GM23338 (cell line): ENCODE results near the gene FCSK. TPM values are rescaled to one million over a fixed set of nuclear protein-coding genes. Genes with fewer than 3 reads are reported as not detected.

ENCODE experiments used
- ATAC-seq: fragments of 200-7000 bp; cut with Tn5 transposase; 3 replicates; pipeline ENCODE4 v1.9.1; 2020
- DNase-seq: peaks from one replicate; pipeline ENCODE4 v3.0.0-alpha.2; 2015; ENCODE audit warnings: low spot score
- H2AFZ ChIP-seq: fragments of 200-600 bp; sonication (generic); 2 replicates; pipeline ENCODE4 v1.8.0; 2016; ENCODE audit warnings: antibody characterized with exemption, mild to moderate bottlenecking, moderate library complexity
- H3F3A ChIP-seq: fragments of 200-600 bp; sonication (generic); replicated peaks from 2 replicates; pipeline ENCODE4 v1.8.0; 2017; ENCODE audit warnings: antibody characterized with exemption, mixed run types, low read depth
- H3K27ac ChIP-seq: fragments of 200-600 bp; sonication (generic); 2 replicates; pipeline ENCODE4 v1.6.1; 2016; ENCODE audit warnings: low read depth
- H3K27me3 ChIP-seq: fragments of 200-600 bp; sonication (generic); 2 replicates; pipeline ENCODE4 v1.8.0; 2016; ENCODE audit warnings: mild to moderate bottlenecking, mixed run types, moderate library complexity; ENCODE audit not compliant: insufficient read depth
- H3K36me3 ChIP-seq: fragments of 200-600 bp; sonication (generic); 2 replicates; pipeline ENCODE4 v1.8.0; 2016; ENCODE audit warnings: mild to moderate bottlenecking; ENCODE audit not compliant: insufficient read depth
- H3K4me1 ChIP-seq: fragments of 200-600 bp; sonication (generic); 2 replicates; pipeline ENCODE4 v1.8.0; 2016; ENCODE audit warnings: mild to moderate bottlenecking, moderate library complexity; ENCODE audit not compliant: insufficient read depth
- H3K4me2 ChIP-seq: fragments of 200-600 bp; sonication (generic); 2 replicates; pipeline ENCODE4 v1.7.1; 2017; ENCODE audit warnings: mixed run types
- H3K4me3 ChIP-seq: fragments of 200-600 bp; sonication (generic); 2 replicates; pipeline ENCODE4 v1.6.1; 2016; ENCODE audit warnings: mixed run types
- H3K79me2 ChIP-seq: fragments of 200-600 bp; sonication (generic); replicated peaks from 2 replicates; pipeline ENCODE4 v1.8.0; 2017; ENCODE audit warnings: mild to moderate bottlenecking; ENCODE audit not compliant: insufficient read depth
- H3K9me2 ChIP-seq: fragments of 200-600 bp; sonication (generic); 2 replicates; pipeline ENCODE4 v1.8.0; 2017; ENCODE audit not compliant: insufficient read depth
- H4K20me1 ChIP-seq: fragments of 200-600 bp; sonication (generic); replicated peaks from 2 replicates; pipeline ENCODE4 v1.8.0; 2017; ENCODE audit warnings: mild to moderate bottlenecking; ENCODE audit not compliant: insufficient read depth
- H3K27ac Mint-ChIP-seq: 2 replicates; pipeline ENCODE4 v1.8.0; 2020; ENCODE audit warnings: inconsistent platforms, mild to moderate bottlenecking, moderate library complexity, mixed read lengths
- H3K27me3 Mint-ChIP-seq: 3 replicates; pipeline ENCODE4 v1.8.0; 2022; ENCODE audit warnings: low read depth, mild to moderate bottlenecking, moderate library complexity, mixed read lengths, inconsistent platforms; ENCODE audit not compliant: insufficient read depth, poor library complexity
- H3K36me3 Mint-ChIP-seq: 3 replicates; pipeline ENCODE4 v1.8.0; 2021; ENCODE audit warnings: low read depth, mild to moderate bottlenecking, inconsistent platforms, moderate library complexity, mixed read lengths
- H3K4me1 Mint-ChIP-seq: 3 replicates; pipeline ENCODE4 v1.8.0; 2020; ENCODE audit warnings: mild to moderate bottlenecking, inconsistent platforms, mixed read lengths
- H3K4me3 Mint-ChIP-seq: 3 replicates; pipeline ENCODE4 v1.8.0; 2021; ENCODE audit warnings: moderate library complexity, mild to moderate bottlenecking, inconsistent platforms, mixed read lengths
- H3K9me3 Mint-ChIP-seq: 3 replicates; pipeline ENCODE4 v1.8.0; 2020; ENCODE audit warnings: moderate library complexity, mild to moderate bottlenecking, inconsistent platforms, mixed read lengths
- CREB1 ChIP-seq: fragments of 250-450 bp; sonication (Bioruptor Pico); IDR thresholded peaks from 2 replicates; pipeline ENCODE4 v1.5.0; 2020; ENCODE audit warnings: low read depth, mild to moderate bottlenecking, moderate library complexity
- CTCF ChIP-seq, 2 experiments: fragments of 200-600 bp in 1 of 2; sonication (generic) in 1 of 2; conservative IDR thresholded peaks; 2 replicates each; pipeline versions ENCODE4 v1.5.1 to v1.6.1; 2016 to 2017; ENCODE audit warnings: antibody characterized with exemption in 2 of 2, low read depth in 2 of 2, mild to moderate bottlenecking in 2 of 2, moderate library complexity in 1 of 2
- EZH2 ChIP-seq: fragments of 200-600 bp; sonication (generic); IDR thresholded peaks from one replicate; pipeline ENCODE4 v1.8.0; 2017; ENCODE audit warnings: antibody characterized with exemption, mild to moderate bottlenecking, low read depth; ENCODE audit not compliant: unreplicated experiment
- EZH2phosphoT487 ChIP-seq: fragments of 200-600 bp; sonication (generic); IDR thresholded peaks from one replicate; pipeline ENCODE4 v1.8.1; 2018; ENCODE audit warnings: antibody characterized with exemption; ENCODE audit not compliant: unreplicated experiment
- JUNB ChIP-seq: IDR thresholded peaks from one replicate; pipeline ENCODE4 v1.6.1; 2016; ENCODE audit warnings: antibody characterized with exemption; ENCODE audit not compliant: unreplicated experiment
- NANOG ChIP-seq: IDR thresholded peaks from 2 replicates; pipeline ENCODE4 v1.6.1; 2016; ENCODE audit warnings: antibody characterized with exemption, borderline replicate concordance
- POLR2AphosphoS5 ChIP-seq: IDR thresholded peaks from 2 replicates; pipeline ENCODE4 v1.6.1; 2016; ENCODE audit warnings: antibody characterized with exemption, low read depth
- REST ChIP-seq: IDR thresholded peaks from one replicate; pipeline ENCODE4 v1.6.1; 2018; ENCODE audit warnings: antibody characterized with exemption; ENCODE audit not compliant: unreplicated experiment
- ZNF114 ChIP-seq: fragments of 250-450 bp; sonication (Bioruptor Pico); IDR thresholded peaks from 2 replicates; pipeline ENCODE4 v1.5.0; 2020; ENCODE audit warnings: mild to moderate bottlenecking, moderate library complexity
- ZNF331 ChIP-seq: fragments of 250-450 bp; sonication (Bioruptor Pico); IDR thresholded peaks from 2 replicates; pipeline ENCODE4 v1.5.0; 2020; ENCODE audit warnings: low read depth, mild to moderate bottlenecking, moderate library complexity
- polyA plus RNA-seq: library from polyadenylated mRNA; unstranded; fragments of >200 nt; fragmentation: Nextera tagmentation; extraction: Ambion mirVana; gene quantifications from 2 replicates; pipeline ENCODE4 v1.2.1, GENCODE V29; 2016
- total RNA-seq: library from RNA; depleted of rRNA; stranded (reverse); fragments of >200 nt; shearing (Covaris generic); gene quantifications from 2 replicates; pipeline ENCODE4 v1.2.3, GENCODE V29; 2014
- TF ChIP-seq, protein P1 (sequence below): IDR thresholded peaks from 2 replicates; pipeline ENCODE4 v1.6.1; 2016; ENCODE audit warnings: antibody characterized with exemption

The FCSK gene
- total and polyA plus RNA-seq, 2 experiments from 2014 or later = 2.3 to 4.0 TPM

DNA sequence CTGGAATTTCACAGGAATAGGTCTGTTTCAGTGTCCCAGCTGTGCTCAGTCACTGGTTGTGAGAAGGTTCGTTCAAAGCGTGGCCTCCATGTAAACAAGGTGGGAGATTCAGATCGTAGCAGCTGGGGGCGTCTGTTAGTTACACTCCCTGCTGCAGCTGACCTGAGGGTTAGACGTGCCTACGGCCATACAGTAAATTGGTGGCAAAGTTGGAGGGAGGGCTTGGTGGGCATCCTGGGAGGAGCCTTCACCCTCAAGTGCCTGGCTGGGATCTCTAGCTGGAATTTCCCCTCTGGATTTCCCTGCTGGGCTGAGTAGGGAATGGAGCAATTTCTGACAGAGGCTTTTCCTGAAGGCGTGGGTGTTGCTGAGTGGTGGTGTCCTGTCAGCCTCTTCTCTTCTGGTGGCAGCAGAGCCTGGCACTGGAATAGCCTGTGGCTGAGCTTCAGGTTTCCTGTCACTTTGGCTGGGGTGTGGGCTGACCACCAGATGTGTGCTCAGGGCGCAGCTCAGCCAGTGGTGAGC, 6.4 kb downstream of the FCSK start (continued):
- TF ChIP-seq, protein P1, sequence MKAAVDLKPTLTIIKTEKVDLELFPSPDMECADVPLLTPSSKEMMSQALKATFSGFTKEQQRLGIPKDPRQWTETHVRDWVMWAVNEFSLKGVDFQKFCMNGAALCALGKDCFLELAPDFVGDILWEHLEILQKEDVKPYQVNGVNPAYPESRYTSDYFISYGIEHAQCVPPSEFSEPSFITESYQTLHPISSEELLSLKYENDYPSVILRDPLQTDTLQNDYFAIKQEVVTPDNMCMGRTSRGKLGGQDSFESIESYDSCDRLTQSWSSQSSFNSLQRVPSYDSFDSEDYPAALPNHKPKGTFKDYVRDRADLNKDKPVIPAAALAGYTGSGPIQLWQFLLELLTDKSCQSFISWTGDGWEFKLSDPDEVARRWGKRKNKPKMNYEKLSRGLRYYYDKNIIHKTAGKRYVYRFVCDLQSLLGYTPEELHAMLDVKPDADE = no peak
- TF ChIP-seq NANOG = no peak

DNA sequence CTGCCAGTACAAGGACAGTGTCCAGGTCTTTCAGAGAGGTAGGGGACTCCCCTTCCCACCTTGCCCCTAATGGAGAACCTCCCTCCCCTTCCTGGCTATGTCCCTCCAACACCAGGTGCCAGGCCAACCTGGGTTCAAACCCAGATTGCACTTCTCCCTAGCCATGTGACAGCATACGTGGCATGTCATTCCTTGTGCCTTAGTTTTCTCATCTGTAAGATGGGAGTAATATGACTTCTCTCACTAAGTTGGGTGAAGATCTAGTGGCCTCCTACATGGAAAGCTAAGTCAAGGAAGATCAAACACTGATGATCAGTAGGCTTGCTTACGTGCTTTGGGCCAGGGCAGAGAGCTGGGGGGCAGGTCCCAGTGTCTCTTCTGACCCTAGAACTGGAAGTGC, 8.8 kb downstream of the FCSK start:
- Mint-ChIP-seq H3K9me3 (no peaks in the 10 kb centered on the region), H3K4me3 (no peak overlapping the region), H3K27ac (no peak overlapping the region), H3K27me3 (peaks cover 2% of the 10 kb centered on the region), H3K4me1 (peaks cover 9% of the 10 kb centered on the region), H3K36me3 (no peaks in the 10 kb centered on the region)
- H3K36me3 ChIP-seq = no peaks in the 10 kb centered on the region
- no peaks in the 10 kb centered on the region for H4K20me1 ChIP-seq
- TF ChIP-seq REST (no peak), ZNF331 (CRISPR knock-in tag) (no peak), JUNB (no peak), EZH2 (no peak), ZNF114 (CRISPR knock-in tag) (no peak)
- no peaks in the 10 kb centered on the region for H3K9me2 ChIP-seq
- ATAC-seq (no peak), DNase-seq (no peak)
- H3K27ac ChIP-seq = no peak overlapping the region
- no peaks in the 10 kb centered on the region for H3K27me3 ChIP-seq
- no peak overlapping the region for H3K4me2 ChIP-seq
- H3K4me3 ChIP-seq = no peak overlapping the region
- no peaks in the 10 kb centered on the region for H3K4me1 ChIP-seq
- no peaks in the 10 kb centered on the region for H3K79me2 ChIP-seq
- no peaks in the 10 kb centered on the region for H3F3A ChIP-seq
- H2AFZ ChIP-seq = no peak overlapping the region

GRCh38 chr16:70465999-70466804, 11.8 kb downstream of the FCSK start:
- Mint-ChIP-seq H3K4me3 (no peak overlapping the region), H3K27ac (no peak overlapping the region), H3K9me3 (no peaks in the 10 kb centered on the region), H3K27me3 (peaks cover 4% of the 10 kb centered on the region), H3K4me1 (peaks cover 7% of the 10 kb centered on the region; the same call in 2 of the 3 replicates), H3K36me3 (no peaks in the 10 kb centered on the region; the same call in 2 of the 3 replicates)
- Histone ChIP-seq H3K9me2 (no peaks in the 10 kb centered on the region), H3K4me2 (no peak overlapping the region), H3K36me3 (no peaks in the 10 kb centered on the region), H3K79me2 (no peaks in the 10 kb centered on the region), H3K27me3 (no peaks in the 10 kb centered on the region), H2AFZ (no peak overlapping the region), H3F3A (no peaks in the 10 kb centered on the region), H3K27ac (no peak overlapping the region), H3K4me3 (no peak overlapping the region), H4K20me1 (no peaks in the 10 kb centered on the region), H3K4me1 (no peaks in the 10 kb centered on the region)
- DNase-seq = no peak
- TF ChIP-seq ZNF331 (CRISPR knock-in tag) = no peak
- TF ChIP-seq JUNB = no peak
- no peak for TF ChIP-seq EZH2phosphoT487
- TF ChIP-seq POLR2AphosphoS5 = no peak
- TF ChIP-seq, protein P1 = no peak
- no peak for TF ChIP-seq CTCF (conservative IDR thresholded peaks at IDR 0.05; ENCODE audit: low read depth in 2 of 2)
- TF ChIP-seq CREB1 (CRISPR knock-in tag) = no peak
- TF ChIP-seq NANOG = no peak
- no peak for ATAC-seq
